ENCODE measurements around the gene PTHLH.

PTHLH gene

DNA sequence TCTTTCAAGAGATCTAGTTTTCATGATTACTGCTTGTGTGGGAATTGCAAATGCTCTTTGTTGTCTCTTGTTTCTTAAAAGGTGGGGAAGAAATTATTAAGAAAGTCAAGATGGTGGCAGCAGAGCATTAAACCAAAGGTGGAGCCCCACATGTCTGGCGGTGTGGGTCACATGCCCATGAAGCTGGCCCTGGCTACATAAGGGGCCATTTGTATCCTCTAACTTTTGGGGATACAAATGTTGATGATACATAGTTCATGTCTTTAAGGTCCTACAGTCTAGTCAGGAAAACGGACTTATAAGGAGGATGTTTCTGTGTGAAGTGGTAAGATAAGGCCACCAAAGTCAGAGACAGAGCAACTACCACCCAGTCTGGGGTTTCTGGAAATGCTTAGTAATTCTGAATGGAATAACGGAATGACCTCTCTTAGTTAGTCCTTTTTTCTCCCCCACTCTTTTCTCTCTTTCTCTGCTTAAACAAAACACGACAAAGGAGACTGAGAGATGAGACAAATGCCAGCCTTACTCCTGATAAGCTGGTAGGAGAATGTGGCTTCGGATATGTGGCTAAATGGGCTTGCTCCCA, 39.9 kb upstream of the PTHLH start:
- TF ChIP-seq, protein P1, sequence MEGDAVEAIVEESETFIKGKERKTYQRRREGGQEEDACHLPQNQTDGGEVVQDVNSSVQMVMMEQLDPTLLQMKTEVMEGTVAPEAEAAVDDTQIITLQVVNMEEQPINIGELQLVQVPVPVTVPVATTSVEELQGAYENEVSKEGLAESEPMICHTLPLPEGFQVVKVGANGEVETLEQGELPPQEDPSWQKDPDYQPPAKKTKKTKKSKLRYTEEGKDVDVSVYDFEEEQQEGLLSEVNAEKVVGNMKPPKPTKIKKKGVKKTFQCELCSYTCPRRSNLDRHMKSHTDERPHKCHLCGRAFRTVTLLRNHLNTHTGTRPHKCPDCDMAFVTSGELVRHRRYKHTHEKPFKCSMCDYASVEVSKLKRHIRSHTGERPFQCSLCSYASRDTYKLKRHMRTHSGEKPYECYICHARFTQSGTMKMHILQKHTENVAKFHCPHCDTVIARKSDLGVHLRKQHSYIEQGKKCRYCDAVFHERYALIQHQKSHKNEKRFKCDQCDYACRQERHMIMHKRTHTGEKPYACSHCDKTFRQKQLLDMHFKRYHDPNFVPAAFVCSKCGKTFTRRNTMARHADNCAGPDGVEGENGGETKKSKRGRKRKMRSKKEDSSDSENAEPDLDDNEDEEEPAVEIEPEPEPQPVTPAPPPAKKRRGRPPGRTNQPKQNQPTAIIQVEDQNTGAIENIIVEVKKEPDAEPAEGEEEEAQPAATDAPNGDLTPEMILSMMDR (IDR thresholded peaks at IDR 0.05; ENCODE audit: control insufficient read depth, extremely low read depth, insufficient read depth): no peak
- no peak overlapping the region for H3K4me3 ChIP-seq (ENCODE audit: low read depth, low read length)
- no peak for DNase-seq (ENCODE audit: low read depth)

GRCh38 chr12:28010036-28010435, 37.5 kb upstream of the PTHLH start:
- no peak for DNase-seq (ENCODE audit: low read depth)
- TF ChIP-seq, protein P1 (IDR thresholded peaks at IDR 0.05; ENCODE audit: control insufficient read depth, extremely low read depth, insufficient read depth): no peak
- no peak overlapping the region for H3K4me3 ChIP-seq (ENCODE audit: low read depth, low read length)

- no peak overlapping the region for H3K4me3 ChIP-seq (ENCODE audit: low read depth, low read length)
- TF ChIP-seq, protein P1 (IDR thresholded peaks at IDR 0.05; ENCODE audit: control insufficient read depth, extremely low read depth, insufficient read depth): no peak
- no peak for DNase-seq (ENCODE audit: low read depth)
Measured at GRCh38 chr12:27999970-28000369, 27.4 kb upstream of the PTHLH start.

- TF ChIP-seq, protein P1 (IDR thresholded peaks at IDR 0.05; ENCODE audit: control insufficient read depth, extremely low read depth, insufficient read depth): no peak
Measured at GRCh38 chr12:27999521-27999920, 27.0 kb upstream of the PTHLH start.

GRCh38 chr12:27998658-27999057, 26.1 kb upstream of the PTHLH start:
- no peak for DNase-seq (ENCODE audit: low read depth)
- H3K4me3 ChIP-seq (ENCODE audit: low read depth, low read length): no peak overlapping the region
- TF ChIP-seq, protein P1 (IDR thresholded peaks at IDR 0.05; ENCODE audit: control insufficient read depth, extremely low read depth, insufficient read depth): no peak

More at GRCh38 chr12:27999521-27999920, 27.0 kb upstream of the PTHLH start:
- DNase-seq (ENCODE audit: low read depth): no peak
- H3K4me3 ChIP-seq (ENCODE audit: low read depth, low read length): no peak overlapping the region

DNA sequence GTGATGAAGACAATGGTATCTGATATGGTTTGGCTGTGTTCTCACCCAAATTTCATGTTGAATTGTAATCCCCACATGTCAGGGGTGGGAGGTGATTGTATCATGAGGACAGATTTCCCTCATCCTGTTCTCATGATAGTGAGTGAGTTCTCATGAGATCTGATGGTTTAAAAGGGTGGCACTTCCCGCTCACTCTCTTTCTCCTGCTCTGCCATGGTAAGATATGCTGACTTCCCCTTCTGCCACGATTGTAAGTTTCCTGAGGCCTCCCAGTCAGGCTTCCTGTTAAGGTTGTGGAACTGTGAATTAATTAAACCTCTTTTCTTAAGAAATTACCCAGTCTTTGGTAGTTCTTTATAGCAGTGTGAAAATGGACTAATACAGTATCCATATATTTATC, 25.6 kb upstream of the PTHLH start:
- DNase-seq (ENCODE audit: low read depth): no peak
- H3K4me3 ChIP-seq (ENCODE audit: low read depth, low read length): no peak overlapping the region
- TF ChIP-seq, protein P1 (IDR thresholded peaks at IDR 0.05; ENCODE audit: control insufficient read depth, extremely low read depth, insufficient read depth): no peak

DNA sequence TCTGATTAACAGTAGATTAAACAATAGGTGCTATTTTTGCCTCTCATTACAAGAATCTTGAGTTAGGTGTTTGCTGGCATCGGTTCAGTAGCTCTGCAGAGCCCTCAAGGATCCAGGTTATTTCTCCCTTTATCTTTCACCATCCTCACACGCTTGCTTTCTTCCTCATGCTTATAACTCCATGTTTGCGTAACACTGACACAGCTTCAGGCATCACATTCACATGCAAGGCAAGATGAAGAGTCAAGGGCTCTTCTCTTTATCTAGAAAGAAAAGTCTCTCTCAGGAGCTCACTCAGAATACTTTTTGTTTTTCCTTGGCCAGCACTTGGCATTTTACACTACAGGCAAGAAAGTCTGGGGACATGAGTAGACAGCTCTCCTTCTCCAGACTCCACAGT, 24.2 kb upstream of the PTHLH start:
- TF ChIP-seq, protein P1 (IDR thresholded peaks at IDR 0.05; ENCODE audit: control insufficient read depth, extremely low read depth, insufficient read depth): no peak

More for the DNA sequence above, 24.2 kb upstream of the PTHLH start:
- DNase-seq (ENCODE audit: low read depth): no peak
- H3K4me3 ChIP-seq (ENCODE audit: low read depth, low read length): no peak overlapping the region
